SK-N-SH (cell line): Measurements from ENCODE around the gene ATP5F1A. TPM values are rescaled to one million over a fixed set of nuclear protein-coding genes. Genes with fewer than 3 reads are reported as not detected.

Source experiments
- CTCF ChIA-PET: fragments of 300-600, 350-600 bp; formaldehyde crosslinking; extraction: SDS; loops from one replicate; lab custom pipeline; 2021; lab: Yijun Ruan, JAX
- POLR2A ChIA-PET: fragments of 350-600 bp; sonication (Branson Sonifier 250); formaldehyde crosslinking; extraction: SDS; loops from one replicate; lab custom pipeline; 2020; ENCODE audit warnings: antibody characterized with exemption, inconsistent platforms; lab: Yijun Ruan, JAX
- DNase-seq: peaks from one replicate; pipeline ENCODE4 v3.0.0; 2012
- H2AFZ ChIP-seq: fragments of 200-600 bp; sonication (generic); 2 replicates; pipeline ENCODE4 v1.8.1; 2016; ENCODE audit warnings: antibody characterized with exemption, mild to moderate bottlenecking, low read depth
- H3F3A ChIP-seq: fragments of 200-600 bp; sonication (generic); replicated peaks from 2 replicates; pipeline ENCODE3; 2016; ENCODE audit warnings: antibody characterized with exemption, mild to moderate bottlenecking; ENCODE audit not compliant: insufficient read depth
- H3K27ac ChIP-seq, 2 experiments: fragments of 200-500 bp in 1 of 2; fragments of 200-600 bp in 1 of 2; sonication (Bioruptor generic) in 1 of 2; sonication (generic), shearing (Covaris generic) in 1 of 2; 2 replicates each; pipeline versions ENCODE4 v1.5.1 to v1.6.1; 2014 to 2016; ENCODE audit warnings: low read depth in 2 of 2, inconsistent platforms in 1 of 2, low read length in 1 of 2, mild to moderate bottlenecking in 1 of 2, mixed read lengths in 1 of 2
- H3K27me3 ChIP-seq: fragments of 200-600 bp; sonication (generic), shearing (Covaris generic); 2 replicates; pipeline ENCODE4 v1.6.1; 2016; ENCODE audit warnings: mixed run types; ENCODE audit not compliant: insufficient read depth
- H3K36me3 ChIP-seq, 2 experiments: fragments of 200-500 bp in 1 of 2; fragments of 200-600 bp in 1 of 2; sonication (Bioruptor generic) in 1 of 2; sonication (generic) in 1 of 2; replicated peaks in 1 of 2; 2 replicates each; pipeline versions ENCODE3 to v1.5.1; 2014 to 2016; ENCODE audit warnings: low read length in 1 of 2, mild to moderate bottlenecking in 1 of 2; ENCODE audit not compliant: insufficient read depth in 2 of 2, control insufficient read depth in 1 of 2
- H3K4me1 ChIP-seq, 2 experiments: fragments of 200-500 bp in 1 of 2; fragments of 200-600 bp in 1 of 2; sonication (Bioruptor generic) in 1 of 2; sonication (generic), shearing (Covaris generic) in 1 of 2; 2 replicates each; pipeline versions ENCODE4 v1.5.1 to v1.6.1; 2014 to 2016; ENCODE audit warnings: low read depth in 1 of 2, low read length in 1 of 2, mixed run types in 1 of 2; ENCODE audit not compliant: insufficient read depth in 2 of 2, control insufficient read depth in 1 of 2
- H3K4me2 ChIP-seq: fragments of 200-600 bp; sonication (generic), shearing (Covaris generic); 2 replicates; pipeline ENCODE4 v1.6.1; 2017; ENCODE audit warnings: mixed run types
- H3K4me3 ChIP-seq, 2 experiments: fragments of 200-500 bp in 1 of 2; fragments of 200-600 bp in 1 of 2; sonication (Bioruptor generic) in 1 of 2; sonication (generic), shearing (Covaris generic) in 1 of 2; 2 replicates each; pipeline versions ENCODE4 v1.5.1 to v1.8.1; 2014 to 2016; ENCODE audit warnings: low read depth in 2 of 2, inconsistent platforms in 1 of 2, low read length in 1 of 2, mild to moderate bottlenecking in 1 of 2, mixed read lengths in 1 of 2, moderate library complexity in 1 of 2
- H3K79me2 ChIP-seq: fragments of 200-600 bp; sonication (generic); 2 replicates; pipeline ENCODE4 v1.8.1; 2017; ENCODE audit warnings: mild to moderate bottlenecking; ENCODE audit not compliant: insufficient read depth
- H3K9ac ChIP-seq: fragments of 200-600 bp; sonication (generic); 2 replicates; pipeline ENCODE4 v1.6.1; 2017; ENCODE audit warnings: mixed run types
- H3K9me2 ChIP-seq: fragments of 200-600 bp; sonication (generic); 2 replicates; pipeline ENCODE4 v1.6.1; 2017; ENCODE audit warnings: mixed run types
- H3K9me3 ChIP-seq: fragments of 200-600 bp; sonication (generic); 2 replicates; pipeline ENCODE4 v1.6.1; 2017; ENCODE audit warnings: mixed run types, mild to moderate bottlenecking, moderate library complexity
- H4K20me1 ChIP-seq: fragments of 200-600 bp; sonication (generic); 2 replicates; pipeline ENCODE4 v1.6.1; 2017; ENCODE audit warnings: mild to moderate bottlenecking, mixed run types; ENCODE audit not compliant: insufficient read depth
- FOSL2 ChIP-seq: IDR thresholded peaks from 2 replicates; pipeline ENCODE4 v1.4.0; 2012; ENCODE audit warnings: low read depth, mild to moderate bottlenecking, moderate library complexity, borderline replicate concordance
- FOXJ3 ChIP-seq: sonication (generic); formaldehyde crosslinking; IDR thresholded peaks from 2 replicates; pipeline ENCODE4 v1.5.1; 2020; ENCODE audit warnings: mild to moderate bottlenecking, missing genetic modification reagents
- GABPA ChIP-seq: IDR thresholded peaks from 2 replicates; pipeline ENCODE4 v1.4.0; 2012; ENCODE audit warnings: low read depth, mild to moderate bottlenecking
- GATA2 ChIP-seq: sonication (generic); formaldehyde crosslinking; IDR thresholded peaks from 2 replicates; pipeline ENCODE4 v1.5.0; 2020; ENCODE audit warnings: mild to moderate bottlenecking, missing genetic modification reagents
- IRF3 ChIP-seq: fragments of 150-350 bp; IDR thresholded peaks from 2 replicates; pipeline ENCODE4 v1.6.1; 2016; ENCODE audit warnings: mild to moderate bottlenecking, low read depth, low read length
- JUND ChIP-seq: IDR thresholded peaks from 2 replicates; pipeline ENCODE4 v1.4.0; 2012
- MEF2A ChIP-seq: IDR thresholded peaks from 2 replicates; pipeline ENCODE4 v1.4.0; 2012; ENCODE audit warnings: low read depth, borderline replicate concordance
- MXI1 ChIP-seq: IDR thresholded peaks from 2 replicates; pipeline ENCODE4 v1.6.1; 2012; ENCODE audit warnings: mild to moderate bottlenecking, low read depth, low read length, improper control_type of control experiment
- NFIC ChIP-seq: IDR thresholded peaks from 2 replicates; pipeline ENCODE4 v1.4.0; 2012; ENCODE audit warnings: borderline replicate concordance
- NRF1 ChIP-seq: IDR thresholded peaks from 2 replicates; pipeline ENCODE4 v1.6.1; 2012; ENCODE audit warnings: low read depth, mild to moderate bottlenecking, low read length
- PBX3 ChIP-seq: IDR thresholded peaks from 2 replicates; pipeline ENCODE4; 2012
- POLR2AphosphoS5 ChIP-seq: IDR thresholded peaks from 2 replicates; pipeline ENCODE4 v1.6.1; 2012; ENCODE audit warnings: low read depth, low read length
- RCOR1 ChIP-seq: fragments of 150-350 bp; IDR thresholded peaks from 2 replicates; pipeline ENCODE4 v1.6.1; 2017; ENCODE audit warnings: antibody characterized with exemption, low read length
- RFX5 ChIP-seq: IDR thresholded peaks from 2 replicates; pipeline ENCODE4 v1.6.1; 2012; ENCODE audit warnings: mild to moderate bottlenecking, improper control_type of control experiment, low read length
- TAF1 ChIP-seq: IDR thresholded peaks from 2 replicates; pipeline ENCODE4 v1.6.1; 2012; ENCODE audit warnings: low read depth, mild to moderate bottlenecking, low read length, moderate library complexity, borderline replicate concordance
- TCF12 ChIP-seq: IDR thresholded peaks from 2 replicates; pipeline ENCODE4 v1.4.0; 2012
- TEAD4 ChIP-seq: IDR thresholded peaks from 2 replicates; pipeline ENCODE4 v1.4.0; 2012; ENCODE audit warnings: mild to moderate bottlenecking, borderline replicate concordance; ENCODE audit not compliant: insufficient read depth
- YY1 ChIP-seq: IDR thresholded peaks from 2 replicates; pipeline ENCODE4 v1.4.0; 2012; ENCODE audit warnings: low read depth, mild to moderate bottlenecking
- WGBS: methylation state at CpG from one replicate; pipeline ENCODE4 v1.1.6; 2017; ENCODE audit warnings: low lambda C conversion rate; 5-methylcytosine and 5-hydroxymethylcytosine counted together
- polyA plus RNA-seq, 3 experiments: library from polyadenylated mRNA; depleted of rRNA; stranded (reverse); fragments of >200 nt; gene quantifications; 2 replicates each; pipeline ENCODE4 v1.2.3, GENCODE V29; 2012
- TF ChIP-seq, protein P1 (sequence below): fragments of 150-350 bp; IDR thresholded peaks from 2 replicates; pipeline ENCODE4 v1.6.1; 2017; ENCODE audit warnings: antibody characterized with exemption, low read length, low read depth, borderline replicate concordance

ATP5F1A gene
- polyA plus RNA-seq, 1 of the 3 experiments (the other 2 are of a cell fraction), result 610 TPM

DNA sequence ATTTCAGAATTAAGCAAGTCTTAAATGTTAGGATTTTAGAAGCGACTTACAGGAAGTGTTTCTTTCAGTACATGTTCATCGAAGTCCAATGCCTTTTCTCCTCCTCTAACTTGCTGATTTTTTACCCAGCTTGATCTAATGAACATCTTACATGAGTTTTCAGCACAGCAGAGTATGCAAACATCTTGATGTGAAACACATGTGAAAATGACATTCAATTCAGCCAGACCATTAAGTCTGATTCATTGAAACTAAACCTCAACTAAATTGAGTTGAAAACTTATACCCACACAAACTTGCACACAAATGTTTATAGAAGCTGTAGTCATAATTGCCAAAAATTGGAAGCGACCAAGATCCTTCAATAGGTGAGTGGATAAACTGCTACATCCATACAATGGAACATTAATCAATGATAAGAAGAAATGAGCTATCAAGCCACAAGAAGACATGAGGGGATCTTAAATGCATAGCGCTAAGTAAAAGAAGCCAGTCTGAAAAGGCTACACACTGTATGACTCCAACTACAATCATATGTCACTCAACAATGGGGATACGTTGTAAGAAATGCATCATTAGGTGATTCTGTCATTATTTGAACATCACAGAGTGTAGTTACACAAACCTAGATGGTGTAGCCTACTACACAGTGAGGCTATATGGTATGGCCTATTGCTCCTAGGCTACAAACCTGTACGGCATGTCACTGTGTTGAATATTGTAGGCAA, 44.6 kb downstream of the ATP5F1A start:
- Histone ChIP-seq H3K79me2 (peaks cover 7% of the 10 kb centered on the region; the same call in 1 of the 2 replicates), H4K20me1 (no peaks in the 10 kb centered on the region), H3K4me3 (no peak overlapping the region), H3K4me2 (no peak overlapping the region), H3K4me1 (peaks cover 0 to 8% of the 10 kb centered on the region in 2 experiments; a peak in 1 of 4 replicates), H3F3A (peaks cover 9% of the 10 kb centered on the region), H3K9me3 (no peaks in the 10 kb centered on the region), H3K9me2 (no peaks in the 10 kb centered on the region), H3K9ac (no peak overlapping the region), H3K27ac (peak overlapping the region in 1 of 2 experiments; percentile 27; a peak in 1 of 4 replicates), H3K36me3 (no peaks in the 10 kb centered on the region), H3K27me3 (no peaks in the 10 kb centered on the region), H2AFZ (no peak overlapping the region)
- CTCF ChIA-PET, result no interaction called here
- TF ChIP-seq RCOR1, result no peak
- TF ChIP-seq PBX3, result peak; percentile 43
- TF ChIP-seq TCF12, result peak; percentile 80
- no peak for TF ChIP-seq IRF3
- TF ChIP-seq MEF2A, result no peak
- TF ChIP-seq, protein P1, sequence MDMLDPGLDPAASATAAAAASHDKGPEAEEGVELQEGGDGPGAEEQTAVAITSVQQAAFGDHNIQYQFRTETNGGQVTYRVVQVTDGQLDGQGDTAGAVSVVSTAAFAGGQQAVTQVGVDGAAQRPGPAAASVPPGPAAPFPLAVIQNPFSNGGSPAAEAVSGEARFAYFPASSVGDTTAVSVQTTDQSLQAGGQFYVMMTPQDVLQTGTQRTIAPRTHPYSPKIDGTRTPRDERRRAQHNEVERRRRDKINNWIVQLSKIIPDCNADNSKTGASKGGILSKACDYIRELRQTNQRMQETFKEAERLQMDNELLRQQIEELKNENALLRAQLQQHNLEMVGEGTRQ, result no peak
- no peak for TF ChIP-seq JUND
- TF ChIP-seq RFX5, result no peak
- TF ChIP-seq MXI1, result no peak
- POLR2A ChIA-PET, result no interaction called here
- WGBS, result 66% methylated on average over 6 of the region's 6 CpGs
- DNase-seq, result no peak

GRCh38 chr18:46051731-46052461, 46.2 kb downstream of the ATP5F1A start:
- Histone ChIP-seq H4K20me1 (no peaks in the 10 kb centered on the region), H3K4me2 (no peak overlapping the region), H3K79me2 (peaks cover 7% of the 10 kb centered on the region; the same call in 1 of the 2 replicates), H3F3A (peaks cover 9% of the 10 kb centered on the region), H3K27ac (no peak overlapping the region), H3K4me3 (no peak overlapping the region), H3K9me3 (no peaks in the 10 kb centered on the region), H3K36me3 (no peaks in the 10 kb centered on the region), H3K9ac (no peak overlapping the region), H2AFZ (no peak overlapping the region), H3K9me2 (no peaks in the 10 kb centered on the region), H3K4me1 (peaks cover 0 to 8% of the 10 kb centered on the region in 2 experiments; a peak in 1 of 4 replicates), H3K27me3 (no peaks in the 10 kb centered on the region)
- ChIA-PET CTCF (no interaction called here), POLR2A (no interaction called here)
- no peak for DNase-seq
- TF ChIP-seq TAF1 (no peak), RCOR1 (no peak), RFX5 (no peak), FOXJ3 (CRISPR knock-in tag) (no peak), TCF12 (no peak), GABPA (no peak), NFIC (no peak), JUND (no peak), FOSL2 (no peak), MEF2A (no peak), POLR2AphosphoS5 (no peak), YY1 (no peak), TEAD4 (no peak), GATA2 (CRISPR knock-in tag) (no peak), PBX3 (no peak), MXI1 (no peak), NRF1 (no peak)
- 56% methylated on average over 6 of the region's 6 CpGs for WGBS
